GM12864 (cell line): ENCODE measurements around the gene NXF3.
"Not testable (repeated sequence)": the region's sequence is repeated elsewhere in the genome, so short reads cannot be mapped to it uniquely, and the experiment has no call there.

Experiments
- DNase-seq: peaks from one replicate; pipeline ENCODE4 v3.0.0-alpha.2; 2011; ENCODE audit warnings: low read depth
- H3K4me3 ChIP-seq: 2 replicates; pipeline ENCODE4 v1.5.1; 2011; ENCODE audit warnings: mild to moderate bottlenecking, low read depth, low read length, control low read depth
- CTCF ChIP-seq: IDR thresholded peaks from 2 replicates; pipeline ENCODE4 v1.5.1; 2011; ENCODE audit warnings: low read depth, mild to moderate bottlenecking, moderate library complexity, low read length, control low read depth, inconsistent platforms; ENCODE audit errors: missing control alignments

Gene NXF3

GRCh38 chrX:103063918-103064434, 29.0 kb downstream of the NXF3 start, which contains the start of gene BEX1:
TSS of gene BEX1 (minus strand) at chrX:103064171. CDS start at chrX:103063274, 897 bp downstream.
- H3K4me3 ChIP-seq = no peak within 1 kb of the TSS
- DNase-seq = no peak

GRCh38 chrX:103063191-103063845, 29.6 kb downstream of the NXF3 start:
- H3K4me3 ChIP-seq = no peak overlapping the region
- DNase-seq = no peak
- no peak for TF ChIP-seq CTCF

More at GRCh38 chrX:103063918-103064434, 29.0 kb downstream of the NXF3 start, which contains the start of gene BEX1:
- TF ChIP-seq CTCF = no peak

GRCh38 chrX:103061486-103061885, 31.5 kb downstream of the NXF3 start:
- DNase-seq = no peak
- no peak for TF ChIP-seq CTCF
- no peak overlapping the region for H3K4me3 ChIP-seq

DNA sequence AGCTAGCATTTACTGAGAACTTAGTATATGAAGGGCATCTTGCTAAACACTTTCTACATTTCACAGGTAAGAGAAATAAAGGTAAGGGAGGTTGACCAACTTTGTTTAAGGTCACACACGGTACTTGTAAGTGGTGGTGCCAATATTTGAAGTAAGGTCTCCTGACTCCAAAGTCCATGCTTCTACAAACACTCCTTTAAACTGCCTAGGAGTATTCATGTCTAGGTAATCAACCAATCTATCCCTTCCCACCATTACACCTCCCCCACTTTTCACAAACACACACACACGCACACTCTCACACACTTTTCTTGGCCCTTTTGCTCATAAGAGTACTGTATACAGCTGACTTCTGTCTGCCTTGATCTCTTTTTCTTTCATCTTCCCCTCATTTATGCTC, 36.0 kb downstream of the NXF3 start:
- DNase-seq = no peak
- H3K4me3 ChIP-seq = no peak overlapping the region
- TF ChIP-seq CTCF = no peak

DNA sequence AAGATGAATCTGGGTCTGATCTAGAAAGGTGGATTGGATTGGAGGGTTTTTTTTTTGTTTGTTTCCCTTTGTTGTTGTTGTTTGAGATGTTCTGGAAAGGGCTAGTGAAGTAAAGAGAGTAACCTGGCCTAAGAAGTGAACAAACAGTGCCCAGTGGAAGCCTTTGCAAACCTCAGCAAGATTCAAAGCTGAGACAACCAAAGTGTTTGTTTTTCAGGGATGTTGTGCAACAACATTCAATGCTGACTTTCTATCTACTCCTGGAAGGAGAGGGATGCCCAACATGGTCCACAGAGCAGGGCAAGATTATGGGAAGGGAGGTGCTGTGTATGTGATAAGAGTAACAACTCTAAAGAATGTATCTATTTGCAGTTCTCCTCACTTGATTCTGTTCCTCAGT, 40.3 kb downstream of the NXF3 start:
- TF ChIP-seq CTCF = no peak
- no peak for DNase-seq
- H3K4me3 ChIP-seq = no peak overlapping the region

DNA sequence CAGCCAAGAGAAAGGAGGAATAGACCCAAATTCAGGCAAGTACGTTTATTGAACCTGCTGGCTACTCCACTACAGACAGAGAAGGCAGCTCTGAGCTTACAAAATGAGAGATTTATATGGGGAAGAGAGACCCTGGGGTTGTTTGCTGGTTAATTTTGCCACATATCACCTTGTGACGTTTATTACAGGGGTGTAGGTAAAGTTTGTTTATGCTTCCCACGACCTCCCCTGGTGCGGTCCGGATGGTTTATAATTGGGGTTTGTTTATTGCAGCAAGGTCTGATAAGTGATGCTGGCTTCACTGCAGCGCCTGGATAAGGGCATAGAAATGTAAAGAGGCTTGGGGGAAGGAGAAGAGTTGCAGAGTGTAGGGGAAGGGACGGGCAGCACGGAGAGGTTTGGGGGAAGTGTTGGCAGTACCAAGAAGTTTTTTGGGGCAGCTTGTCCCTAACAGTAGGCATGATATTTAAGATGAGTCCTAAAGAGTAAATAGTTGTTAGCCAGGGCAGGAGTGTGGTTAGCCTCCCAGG, 41.6 kb downstream of the NXF3 start:
- no peak overlapping the region for H3K4me3 ChIP-seq
- no peak for DNase-seq
- TF ChIP-seq CTCF = no peak

DNA sequence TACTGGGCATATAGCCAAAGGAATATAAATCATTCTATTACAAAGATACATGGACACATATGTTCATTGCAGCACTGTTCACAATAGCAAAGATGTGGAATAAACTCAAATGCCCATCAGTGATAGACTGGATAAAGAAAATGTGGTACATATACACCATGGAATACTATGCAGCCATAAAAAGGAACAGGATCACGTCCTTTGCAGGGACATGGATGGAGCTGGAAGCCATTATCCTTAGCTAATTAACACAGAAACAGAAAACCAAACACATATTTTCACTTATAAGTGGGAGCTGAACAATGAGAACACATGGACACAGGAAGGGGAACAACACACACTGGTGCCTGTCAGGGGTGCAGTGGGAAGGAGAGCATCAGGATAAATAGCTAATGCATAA, 59.6 kb downstream of the NXF3 start:
- DNase-seq, H3K4me3 ChIP-seq: not testable (repeated sequence)
